ENCODE results near the gene MAST3. TPM values are rescaled to one million over a fixed set of nuclear protein-coding genes. Genes with fewer than 3 reads are reported as not detected.

Gene MAST3
- total RNA-seq, 3 donors from 2014 or later, result 25.2 to 37.3 (median 34.7) TPM

- DNase-seq (no peak), ATAC-seq (no peak)
- Histone ChIP-seq H3K36me3 (ENCODE audit: low read depth) (peaks cover 6% of the 10 kb centered on the region), H3K4me3 (no peak overlapping the region), H3K9me3 (no peaks in the 10 kb centered on the region), H3K4me1 (ENCODE audit: low read depth) (peaks cover under 1% of the 10 kb centered on the region)
- no peak for TF ChIP-seq CTCF (IDR thresholded peaks at IDR 0.05)
- intact Hi-C loops (cut with DNase I, micrococcal nuclease), result loop anchor here (5.0 to 10.0 kb wide), 2 partner anchors 51 to 54 kb away; no protein-coding TSS in a partner anchor
Observed at GRCh38 chr19:18165794-18166544, 68.4 kb downstream of the MAST3 start.

- no peak for TF ChIP-seq CTCF (IDR thresholded peaks at IDR 0.05)
- intact Hi-C loops (cut with DNase I, micrococcal nuclease), result loop anchor here (5.0 to 10.0 kb wide), 2 partner anchors 52 to 55 kb away; no protein-coding TSS in a partner anchor
Observed at GRCh38 chr19:18167011-18167410, 69.4 kb downstream of the MAST3 start.

GRCh38 chr19:18167975-18168645 lies 70.5 kb downstream of the MAST3 start:
- peak; percentile 51 for TF ChIP-seq CTCF (IDR thresholded peaks at IDR 0.05)
- ATAC-seq, result peak; percentile 68
- Histone ChIP-seq H3K36me3 (ENCODE audit: low read depth) (peaks cover 6% of the 10 kb centered on the region), H3K9me3 (no peaks in the 10 kb centered on the region), H3K4me3 (no peak overlapping the region), H3K4me1 (ENCODE audit: low read depth) (no peaks in the 10 kb centered on the region)
- DNase-seq, result peak in 2 of 3 donors; percentile 63 to 66
- intact Hi-C loops (cut with DNase I, micrococcal nuclease), result loop anchor here (5.0 to 10.0 kb wide), 2 partner anchors 53 to 56 kb away; no protein-coding TSS in a partner anchor

More at GRCh38 chr19:18167011-18167410, 69.4 kb downstream of the MAST3 start:
- ATAC-seq (no peak), DNase-seq (no peak)
- no peaks in the 10 kb centered on the region for H3K4me1 ChIP-seq (ENCODE audit: low read depth)
- H3K36me3 ChIP-seq (ENCODE audit: low read depth), result peaks cover 6% of the 10 kb centered on the region
- H3K9me3 ChIP-seq, result no peaks in the 10 kb centered on the region
- H3K4me3 ChIP-seq, result no peak overlapping the region

- Histone ChIP-seq H3K4me3 (no peak overlapping the region), H3K4me1 (ENCODE audit: low read depth) (no peaks in the 10 kb centered on the region), H3K9me3 (no peaks in the 10 kb centered on the region), H3K36me3 (ENCODE audit: low read depth) (peaks cover 6% of the 10 kb centered on the region)
- DNase-seq (peak in 1 of 3 donors; percentile 63), ATAC-seq (no peak)
- no peak for TF ChIP-seq CTCF (IDR thresholded peaks at IDR 0.05)
- intact Hi-C loops (cut with DNase I, micrococcal nuclease), result loop anchor here (5.0 to 10.0 kb wide), 2 partner anchors 54 to 57 kb away; no protein-coding TSS in a partner anchor
Observed at GRCh38 chr19:18168673-18169381, 71.2 kb downstream of the MAST3 start.

- DNase-seq, result peak in 1 of 3 donors; percentile 67
- intact Hi-C loops (cut with DNase I, micrococcal nuclease), result no loop called here
- peak; percentile 6 for ATAC-seq
- Histone ChIP-seq H3K4me1 (ENCODE audit: low read depth) (peaks cover 6% of the 10 kb centered on the region), H3K9me3 (no peaks in the 10 kb centered on the region), H3K36me3 (ENCODE audit: low read depth) (peaks cover 6% of the 10 kb centered on the region), H3K4me3 (no peak overlapping the region)
- TF ChIP-seq CTCF (IDR thresholded peaks at IDR 0.05), result no peak
Observed at GRCh38 chr19:18170714-18171255, 73.2 kb downstream of the MAST3 start.
